NOMO-1 treated with DMSO at 0.1 percent for 48 hours (cell line): ENCODE data around the gene BAD.
A peak's percentile ranks its signal among the peaks of the same experiment; 100 is the strongest.

Experiments
- DNase-seq: peaks from one replicate; lab custom pipeline; 2025; ENCODE audit not compliant: unreplicated experiment; lab: John Stamatoyannopoulos, UW

The BAD gene

DNA sequence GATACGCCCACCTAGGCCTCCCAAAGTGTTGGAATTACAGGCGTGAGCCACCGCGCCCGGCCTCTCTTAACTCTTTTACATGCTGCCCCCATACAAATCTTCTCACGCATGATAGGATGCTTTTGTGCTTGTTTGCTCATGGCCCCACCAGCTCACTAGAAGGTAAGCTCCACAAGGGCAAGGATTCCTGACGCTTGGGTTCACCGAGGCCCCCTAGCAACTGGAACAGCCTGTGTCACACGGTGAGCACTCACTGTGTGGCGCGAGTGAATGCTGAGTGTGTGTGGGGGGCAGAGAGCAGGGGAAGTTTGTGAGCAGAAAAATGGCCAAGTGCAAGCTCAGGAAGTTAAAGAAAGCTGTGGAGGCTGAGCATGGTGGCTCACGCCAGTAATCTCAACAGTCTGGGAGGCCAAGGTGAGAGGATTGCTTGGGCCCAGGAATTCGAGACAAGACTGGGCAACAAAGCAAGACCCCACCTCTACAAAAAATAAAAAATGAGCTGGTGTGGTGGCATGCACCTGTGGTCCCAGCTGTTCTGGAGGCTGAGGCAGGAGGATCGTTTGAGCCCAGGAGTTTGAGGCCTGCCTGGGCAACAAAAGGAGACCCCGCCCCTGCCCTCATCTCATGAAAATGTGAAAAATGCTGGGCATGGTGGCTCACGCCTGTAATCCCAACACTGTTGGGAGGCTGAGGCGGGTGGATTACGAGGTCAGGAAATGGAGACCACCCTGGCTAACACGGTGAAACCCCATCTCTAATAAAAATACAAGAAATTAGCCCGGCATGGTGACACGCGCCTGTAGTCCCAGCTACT lies 2.3 kb downstream of the BAD start:
- DNase-seq: no peak

DNA sequence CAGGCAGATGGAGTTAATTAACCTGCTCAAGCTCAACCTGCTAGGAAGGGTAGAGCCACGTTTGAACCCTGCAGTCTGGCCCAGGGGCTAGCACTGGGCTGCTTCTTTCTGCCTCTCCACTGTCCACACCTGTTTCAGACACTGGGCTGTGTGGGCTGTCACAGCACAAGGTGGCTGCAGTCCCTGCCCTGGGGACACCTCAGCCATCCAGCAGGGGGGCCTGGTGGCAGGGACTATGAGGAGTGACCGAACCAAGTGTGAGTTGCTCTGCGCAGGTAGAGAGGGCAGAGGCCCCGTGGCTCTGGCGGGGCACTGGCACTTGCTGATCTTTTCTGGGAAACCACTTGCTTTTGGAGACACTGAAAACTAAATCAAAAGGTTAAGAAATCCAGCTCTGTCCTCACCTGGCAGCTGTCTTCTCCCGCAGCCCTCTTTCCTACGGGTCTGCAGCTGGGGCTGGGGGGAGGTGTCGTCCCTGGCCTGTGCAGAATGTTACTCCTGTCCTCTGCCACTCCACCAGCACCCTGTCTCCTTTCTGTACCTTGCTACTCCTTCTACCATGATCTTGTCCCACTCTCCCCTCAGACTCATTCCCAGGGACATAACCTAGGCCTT lies 5.8 kb downstream of the BAD start:
- DNase-seq: no peak

- DNase-seq: no peak
Observed at GRCh38 chr11:64276653-64277431, 7.6 kb downstream of the BAD start.

- DNase-seq: no peak
Observed at GRCh38 chr11:64275841-64276240, 8.6 kb downstream of the BAD start.

DNA sequence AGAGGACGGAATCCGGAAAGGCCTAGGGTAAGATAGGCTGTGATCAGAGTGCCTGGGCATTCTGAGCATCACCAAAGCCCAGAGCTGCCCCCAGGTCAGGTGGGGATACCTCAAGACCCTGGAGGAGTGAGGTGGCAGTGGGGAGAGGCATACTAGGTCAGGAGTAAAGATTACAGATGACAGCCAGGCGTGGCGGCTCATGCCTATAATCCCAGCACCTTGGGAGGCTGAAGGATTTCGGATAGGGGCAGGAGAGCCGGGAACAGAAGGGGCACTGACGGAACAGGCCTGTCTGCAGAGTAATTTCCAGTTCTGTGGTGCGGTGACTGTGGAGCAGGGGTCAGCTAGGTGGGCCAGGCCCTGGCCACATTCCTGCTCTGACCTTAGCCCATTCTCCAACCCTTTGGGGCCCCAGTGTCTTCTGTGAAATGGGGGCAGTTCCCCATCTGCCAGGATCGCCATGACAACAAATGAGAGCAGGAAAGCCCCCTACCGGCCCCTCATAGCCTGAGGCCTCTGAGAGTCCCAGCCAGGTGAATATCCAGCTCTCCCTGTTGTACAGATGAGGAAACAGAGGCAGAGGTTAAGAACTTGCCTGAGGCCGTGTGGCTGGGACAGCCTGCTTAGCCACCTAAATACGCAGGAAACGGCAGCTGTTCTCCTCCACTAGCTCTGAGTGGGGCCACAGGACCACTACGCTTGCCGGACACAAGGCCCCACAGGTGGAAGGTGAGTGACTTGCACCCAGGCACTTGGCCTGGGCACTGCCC lies 9.2 kb downstream of the BAD start:
- no peak for DNase-seq

GRCh38 chr11:64269540-64270220 lies 14.8 kb downstream of the BAD start:
- peak; percentile 99 for DNase-seq

GRCh38 chr11:64268893-64269539 lies 15.4 kb downstream of the BAD start:
- peak; percentile 34 for DNase-seq

- no peak for DNase-seq
Observed at GRCh38 chr11:64268025-64268892, 16.2 kb downstream of the BAD start.

DNA sequence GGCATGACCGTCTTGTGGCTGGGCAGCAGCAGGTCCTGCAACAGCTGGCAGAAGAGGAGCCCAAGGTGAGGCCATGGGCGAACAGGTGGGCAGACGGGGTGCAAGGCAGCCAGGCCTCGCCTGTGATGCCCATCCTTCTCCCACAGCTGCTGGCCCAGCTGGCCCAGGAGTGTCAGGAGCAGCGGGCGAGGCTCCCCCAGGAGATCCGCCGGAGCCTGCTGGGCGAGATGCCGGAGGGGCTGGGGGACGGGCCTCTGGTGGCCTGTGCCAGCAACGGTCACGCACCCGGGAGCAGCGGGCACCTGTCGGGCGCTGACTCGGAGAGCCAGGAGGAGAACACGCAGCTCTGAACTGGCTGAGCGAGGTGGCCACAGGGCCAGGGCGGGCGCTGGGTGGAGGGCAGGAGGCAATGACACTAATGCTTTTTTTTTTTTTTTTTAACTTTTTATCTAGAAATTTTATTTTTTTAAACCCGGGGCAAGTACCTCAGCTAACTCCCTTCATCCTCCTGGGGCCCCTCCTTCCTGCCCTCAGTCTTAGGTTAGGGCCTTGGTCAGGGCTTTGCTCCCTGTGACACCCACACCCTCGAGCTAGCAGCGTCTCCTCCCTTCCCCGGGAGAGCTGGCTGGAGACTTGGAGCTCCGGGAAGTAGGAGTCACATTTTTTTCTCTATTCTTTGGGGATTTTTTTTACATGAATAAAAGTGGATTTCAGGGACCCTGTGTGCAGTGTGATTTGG lies 17.1 kb downstream of the BAD start:
- DNase-seq: no peak

DNA sequence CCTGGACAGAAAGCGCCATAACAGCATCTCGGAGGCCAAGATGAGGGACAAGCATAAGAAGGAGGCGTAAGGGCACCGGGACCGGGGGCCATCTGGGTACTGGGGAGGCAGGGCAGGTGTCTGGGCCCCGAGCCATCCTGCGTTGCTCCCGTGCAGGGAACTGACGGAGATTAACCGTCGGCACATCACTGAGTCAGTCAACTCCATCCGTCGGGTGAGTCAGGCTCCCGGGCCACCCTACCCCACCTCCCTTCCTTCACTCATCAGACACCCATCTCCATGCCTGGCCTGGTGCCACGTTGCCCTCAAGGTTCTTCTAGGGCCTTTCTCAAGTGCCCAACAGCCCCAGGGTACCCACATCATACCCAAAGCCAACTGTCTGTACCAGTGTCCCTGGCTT lies 18.1 kb downstream of the BAD start:
- DNase-seq: no peak

GRCh38 chr11:64265176-64266160 lies 19.0 kb downstream of the BAD start:
- no peak for DNase-seq

GRCh38 chr11:64264371-64264852 lies 20.1 kb downstream of the BAD start:
- no peak for DNase-seq

DNA sequence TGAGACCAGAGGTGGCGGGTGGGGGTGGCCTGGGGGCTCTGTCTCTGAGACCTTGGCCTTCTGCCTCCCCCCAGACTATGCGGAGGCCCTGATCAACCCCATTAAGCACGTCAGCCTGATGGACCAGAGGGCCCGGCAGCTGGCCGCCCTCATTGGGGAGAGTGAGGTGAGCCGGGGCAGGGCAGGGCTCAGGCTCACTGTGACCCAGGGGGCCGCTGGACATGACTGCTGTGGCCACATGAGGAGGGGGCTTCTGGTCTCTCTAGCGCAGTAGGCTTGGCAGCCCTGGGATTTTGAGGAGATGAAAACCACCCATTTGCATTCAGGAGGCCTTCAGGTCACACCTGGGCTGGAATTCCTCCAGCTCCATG lies 20.5 kb downstream of the BAD start:
- DNase-seq: no peak

DNA sequence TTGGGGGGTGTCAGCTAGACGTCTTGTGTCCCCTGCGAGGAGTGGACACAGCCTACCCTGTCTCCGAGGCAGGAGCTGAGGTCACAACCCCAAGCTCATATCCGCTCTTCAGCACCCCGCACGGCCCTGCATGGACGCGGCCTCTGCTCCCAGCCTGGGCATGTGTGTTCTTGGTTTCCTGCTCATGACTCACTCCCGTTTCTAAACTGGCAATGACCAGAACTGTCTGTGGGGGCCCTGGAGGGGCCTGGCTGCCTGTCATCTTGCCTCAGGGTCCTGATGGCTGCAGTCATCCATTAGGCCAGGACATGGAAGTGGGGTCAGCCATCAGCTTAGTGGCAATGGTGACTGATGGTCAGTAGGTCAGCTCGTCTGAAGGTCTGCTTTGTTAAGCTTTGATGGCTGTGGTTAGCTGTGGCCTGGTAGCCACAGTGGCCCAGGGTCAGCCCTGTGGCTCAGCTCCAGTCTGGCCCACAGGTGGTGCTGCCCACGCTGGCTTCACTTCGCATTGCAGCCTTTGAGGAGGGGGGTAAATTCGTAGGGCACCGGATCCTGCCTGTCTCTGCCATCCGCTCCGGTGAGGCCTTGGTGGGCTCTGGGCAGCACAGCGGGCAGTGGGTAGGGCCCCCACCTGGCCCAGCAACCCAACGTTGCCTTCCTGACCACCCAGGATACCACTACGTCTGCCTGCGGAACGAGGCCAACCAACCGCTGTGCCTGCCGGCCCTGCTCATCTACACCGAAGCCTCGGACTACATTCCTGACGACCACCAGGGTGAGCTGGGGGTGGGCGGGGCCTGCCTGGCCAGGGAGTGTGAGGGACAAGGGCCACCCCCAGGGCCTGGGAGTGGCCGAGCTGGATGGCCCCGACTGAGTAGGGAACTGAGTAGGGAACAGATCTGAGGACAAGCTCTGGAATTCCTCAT lies 21.2 kb downstream of the BAD start:
- no peak for DNase-seq

DNA sequence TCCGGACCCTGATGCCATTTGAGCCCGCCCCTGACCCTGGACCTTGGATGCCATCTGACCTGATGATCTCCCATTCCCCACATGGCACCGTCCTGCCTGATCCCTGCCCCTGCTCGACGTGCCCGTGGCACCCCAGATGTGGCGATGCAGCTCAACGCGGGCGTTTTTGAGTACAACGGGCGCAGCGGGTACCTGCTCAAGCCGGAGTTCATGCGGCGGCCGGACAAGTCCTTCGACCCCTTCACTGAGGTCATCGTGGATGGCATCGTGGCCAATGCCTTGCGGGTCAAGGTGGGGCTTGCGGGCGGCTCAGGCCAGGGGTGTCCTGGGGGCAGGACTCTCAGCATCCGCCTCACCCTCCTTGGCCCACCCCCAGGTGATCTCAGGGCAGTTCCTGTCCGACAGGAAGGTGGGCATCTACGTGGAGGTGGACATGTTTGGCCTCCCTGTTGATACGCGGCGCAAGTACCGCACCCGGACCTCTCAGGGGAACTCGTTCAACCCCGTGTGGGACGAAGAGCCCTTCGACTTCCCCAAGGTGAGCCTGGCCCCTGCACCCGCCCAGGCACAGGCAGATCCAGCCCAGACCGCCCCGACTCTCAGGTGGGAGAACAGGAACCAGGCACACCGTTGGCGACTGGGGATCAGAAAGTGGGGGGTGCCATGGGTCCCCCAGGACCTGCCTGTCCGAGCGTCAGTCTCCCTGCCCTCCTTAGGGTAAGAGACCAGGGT lies 22.0 kb downstream of the BAD start:
- no peak for DNase-seq
